Stimulated activated CD4-positive, alpha-beta T cell treated with anti-CD3 and anti-CD28 coated beads, Interleukin-4, amount 100 ng/mL, for 48 hours (primary cell): ENCODE results near the gene IQCB1.
"Not testable (repeated sequence)": the region's sequence is repeated elsewhere in the genome, so short reads cannot be mapped to it uniquely, and the experiment has no call there.

ENCODE experiments used
- DNase-seq, 2 donors: peaks; one replicate each; pipeline ENCODE4 v3.0.0-alpha.2; 2020; ENCODE audit warnings: low read depth in 2 of 2

Gene IQCB1

DNA sequence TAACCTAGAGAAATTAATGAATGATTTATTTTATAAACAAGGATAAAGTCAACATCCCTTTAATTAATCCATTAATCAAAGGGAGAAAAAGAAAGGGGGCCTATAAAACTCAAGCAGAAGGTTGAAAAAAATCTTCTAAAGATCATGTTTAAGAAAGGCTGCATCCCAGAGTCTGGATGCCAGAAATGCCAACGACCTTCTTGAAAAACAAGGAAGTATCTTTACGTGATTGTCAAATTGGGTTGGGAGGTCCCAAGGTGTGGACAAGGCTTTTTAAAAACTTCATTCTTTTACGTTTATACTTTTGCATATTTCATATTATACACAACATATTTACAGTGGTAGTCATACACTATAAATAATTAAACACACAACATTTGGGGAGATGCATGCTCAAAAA, 86.9 kb downstream of the IQCB1 start:
- no peak for DNase-seq

DNA sequence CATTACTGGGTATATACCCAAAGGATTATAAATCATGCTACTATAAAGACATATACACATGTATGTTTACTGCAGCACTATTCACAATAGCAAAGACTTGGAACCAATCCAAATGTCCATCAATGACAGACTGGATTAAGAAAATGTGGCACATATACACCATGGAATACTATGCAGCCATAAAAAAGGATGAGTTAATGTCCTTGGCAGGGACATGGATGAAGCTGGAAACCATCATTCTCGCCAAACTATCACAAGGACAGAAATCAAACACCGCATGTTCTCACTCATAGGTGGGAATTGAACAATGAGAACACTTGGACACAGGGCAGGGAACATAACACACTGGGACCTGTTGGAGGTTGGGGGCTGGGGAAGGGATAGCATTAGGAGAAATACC, 91.8 kb downstream of the IQCB1 start:
- DNase-seq: not testable (repeated sequence)

DNA sequence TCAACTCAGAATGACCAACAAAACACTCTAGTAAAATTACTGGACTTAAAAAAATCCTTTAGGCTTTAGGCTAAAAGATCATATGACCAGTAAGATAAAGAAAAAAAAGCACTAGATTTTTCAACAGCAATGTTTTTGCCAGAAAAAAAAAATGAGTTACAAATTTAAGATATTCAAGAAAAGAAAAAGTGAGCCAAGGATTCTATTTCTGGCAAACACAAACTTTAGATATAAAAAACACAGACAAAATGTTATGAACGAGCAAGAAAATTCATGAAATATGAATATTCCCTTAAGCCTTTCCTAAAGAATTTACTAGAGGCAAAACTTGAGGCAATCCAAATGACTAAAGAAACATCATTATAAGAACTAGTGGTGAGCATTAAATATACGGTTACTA, 94.0 kb downstream of the IQCB1 start:
- DNase-seq: no peak

DNA sequence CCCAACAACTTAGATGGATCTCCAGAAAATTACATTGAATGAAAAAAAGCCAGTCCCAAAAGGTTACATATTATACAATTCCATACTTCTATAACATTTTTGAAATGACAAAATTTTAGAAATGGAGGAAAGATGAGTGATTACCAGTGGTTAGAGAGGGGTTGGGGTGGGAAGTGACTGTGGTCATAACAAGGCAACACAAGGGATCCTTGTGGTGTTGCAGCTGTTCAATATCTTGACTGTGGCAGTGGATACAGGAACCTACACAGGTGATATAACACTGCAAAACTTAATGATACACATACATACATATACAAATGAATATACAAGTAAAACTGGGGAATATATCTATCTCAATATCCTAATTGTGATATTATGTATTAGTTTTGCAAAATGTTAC, 95.0 kb downstream of the IQCB1 start:
- no peak for DNase-seq

DNA sequence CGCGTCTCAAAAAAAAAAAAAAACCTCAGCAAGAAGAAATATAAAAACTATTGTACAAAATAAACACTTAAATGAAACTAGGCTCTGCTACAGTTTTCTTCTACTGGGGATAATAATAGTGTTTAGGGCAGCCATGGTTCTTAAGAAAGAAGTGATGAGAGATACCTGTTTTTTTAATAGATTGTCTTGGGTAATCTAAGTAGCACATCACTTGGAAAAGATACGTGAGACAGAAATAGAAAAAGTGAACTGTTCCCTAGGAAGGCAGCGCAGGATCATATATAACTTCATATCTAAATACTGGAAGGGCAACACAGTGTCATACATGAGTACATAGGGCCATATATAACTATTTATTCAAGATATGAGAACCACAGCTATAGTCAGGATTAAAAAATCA, 97.2 kb downstream of the IQCB1 start:
- no peak for DNase-seq

DNA sequence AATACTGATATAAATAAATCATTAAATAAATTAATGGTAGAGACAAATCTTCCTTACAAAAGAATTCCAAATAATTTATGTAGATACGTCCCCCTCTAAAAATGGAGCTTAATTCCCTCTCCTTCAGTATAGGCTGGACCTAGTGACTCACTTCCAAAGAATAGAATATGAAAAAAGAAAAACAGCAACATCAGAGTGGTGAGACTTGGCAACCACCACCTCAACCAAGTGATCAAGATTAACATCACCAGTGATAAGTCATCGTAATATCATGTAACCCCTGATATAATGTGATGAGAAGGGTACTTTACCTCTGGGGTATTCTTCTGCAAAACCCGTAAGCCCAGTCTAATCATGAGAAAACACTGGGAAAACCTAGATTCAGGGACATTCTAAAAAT, 98.7 kb downstream of the IQCB1 start:
- DNase-seq: no peak

DNA sequence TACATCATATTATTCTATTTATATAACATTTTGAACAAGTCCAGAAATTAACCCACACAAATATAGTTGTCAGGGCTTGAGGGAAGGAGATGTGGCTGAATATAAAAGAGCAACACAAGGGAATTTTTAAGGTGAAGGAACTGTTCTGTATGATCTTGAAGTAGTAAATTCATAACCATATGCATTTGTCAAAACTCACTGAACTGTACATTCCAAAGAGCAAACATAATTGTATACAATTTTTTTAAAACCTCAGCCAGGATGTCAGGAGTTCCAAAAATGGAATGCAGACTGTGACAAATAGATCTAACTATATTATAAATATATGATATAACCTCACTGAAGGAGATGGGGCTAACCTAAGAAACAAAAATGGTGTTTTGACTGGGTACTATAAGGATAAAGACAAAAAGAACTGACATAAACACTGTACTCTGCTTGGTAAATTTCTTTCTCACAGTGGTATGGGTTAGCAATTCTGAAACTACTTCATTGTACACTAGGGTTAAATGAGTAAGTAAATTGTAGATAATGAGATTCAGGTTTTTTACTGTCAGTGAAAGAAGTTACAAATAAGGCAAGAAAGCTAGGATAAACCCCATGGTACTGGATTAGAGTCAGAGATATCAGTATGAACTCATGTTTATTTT, 99.7 kb downstream of the IQCB1 start:
- DNase-seq: no peak

DNA sequence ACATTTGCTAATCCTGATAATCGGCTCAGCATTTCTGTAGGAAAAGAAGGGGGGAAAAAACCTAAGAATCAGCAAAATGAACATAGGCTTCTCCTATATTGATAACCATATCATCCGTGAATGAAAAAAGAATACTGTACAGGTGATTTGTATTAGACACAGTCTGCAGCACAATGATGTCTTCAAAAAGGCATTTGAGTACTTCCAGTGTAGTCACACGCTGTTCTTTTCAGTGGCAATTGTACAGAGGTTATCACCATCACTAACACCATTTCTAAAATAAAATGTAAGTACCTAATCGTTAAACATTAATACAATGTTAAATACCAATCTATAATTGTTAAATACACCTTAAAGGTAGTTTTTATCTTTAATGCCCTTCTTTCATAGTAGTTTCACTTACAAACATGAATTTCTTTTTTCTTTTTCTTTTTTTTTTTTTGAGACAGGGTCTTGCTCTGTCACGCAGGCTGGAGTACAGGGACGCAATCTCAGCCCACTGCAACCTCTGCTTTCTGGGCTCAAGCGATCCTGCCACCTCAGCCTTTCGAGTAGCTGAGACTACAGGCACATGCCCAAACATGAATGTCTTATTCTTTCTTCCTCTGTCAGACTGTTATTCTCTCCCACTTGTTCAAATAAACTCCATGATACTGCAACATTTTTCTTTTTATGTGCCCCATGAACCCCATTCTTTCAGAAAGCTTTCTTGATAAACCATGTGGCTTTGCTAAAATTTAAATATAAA, 103.7 kb downstream of the IQCB1 start:
- no peak for DNase-seq

DNA sequence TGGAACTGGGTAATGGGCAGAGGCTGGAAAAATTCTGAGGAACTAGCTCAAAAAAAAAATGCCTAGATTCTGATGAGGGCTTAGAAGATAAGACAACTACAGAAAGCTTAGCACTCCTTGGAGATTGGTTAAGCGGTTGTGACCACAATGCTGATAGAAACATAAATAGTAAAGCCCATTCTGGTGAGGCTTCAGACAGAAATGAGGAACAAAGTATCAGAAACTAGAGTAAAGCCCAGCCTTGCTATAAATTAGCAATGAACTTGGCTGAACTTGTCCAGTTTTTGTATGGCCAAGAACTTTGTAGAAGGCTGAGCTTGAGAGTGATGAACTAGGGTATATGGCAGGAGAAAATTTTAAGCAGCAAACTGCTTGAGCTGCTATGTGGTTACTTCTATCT, 110.7 kb downstream of the IQCB1 start:
- no peak for DNase-seq

DNA sequence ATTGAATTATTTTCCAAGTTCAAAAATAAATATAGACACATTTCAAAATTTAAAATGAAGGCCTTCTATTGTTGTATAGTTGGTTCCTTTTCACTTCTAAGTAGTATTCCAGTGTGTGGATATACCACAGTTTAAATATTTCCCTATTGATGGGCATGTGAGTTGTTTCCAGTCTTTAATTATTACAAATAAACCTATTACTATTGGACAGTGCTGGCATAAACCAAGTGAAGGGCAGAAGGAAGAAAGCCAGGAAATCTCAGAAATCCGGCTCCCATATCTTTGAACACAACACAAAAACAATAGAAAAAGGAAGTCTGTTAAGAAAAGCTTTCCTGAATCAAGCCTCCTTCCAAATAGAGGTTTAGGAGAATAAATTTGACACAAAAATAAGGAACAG, 111.4 kb downstream of the IQCB1 start:
- no peak for DNase-seq

DNA sequence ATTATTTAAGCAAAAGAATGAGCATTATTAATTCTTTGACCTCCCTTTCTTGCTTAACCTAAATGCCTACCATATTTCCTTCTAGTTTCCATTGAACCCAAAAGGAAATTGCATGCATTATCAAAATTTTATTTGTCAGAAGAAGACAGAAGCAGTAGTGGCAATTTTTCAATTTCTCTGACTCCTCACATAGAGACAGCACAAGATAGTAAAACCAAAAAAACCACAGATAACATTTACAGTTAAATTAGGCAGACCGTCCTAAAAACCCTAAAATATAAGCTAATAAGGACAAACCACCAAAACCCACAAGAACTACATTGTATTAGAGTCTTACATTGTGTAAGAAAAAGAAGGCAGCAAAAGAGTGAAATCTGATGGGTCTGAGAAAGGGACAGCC, 112.4 kb downstream of the IQCB1 start:
- no peak for DNase-seq

DNA sequence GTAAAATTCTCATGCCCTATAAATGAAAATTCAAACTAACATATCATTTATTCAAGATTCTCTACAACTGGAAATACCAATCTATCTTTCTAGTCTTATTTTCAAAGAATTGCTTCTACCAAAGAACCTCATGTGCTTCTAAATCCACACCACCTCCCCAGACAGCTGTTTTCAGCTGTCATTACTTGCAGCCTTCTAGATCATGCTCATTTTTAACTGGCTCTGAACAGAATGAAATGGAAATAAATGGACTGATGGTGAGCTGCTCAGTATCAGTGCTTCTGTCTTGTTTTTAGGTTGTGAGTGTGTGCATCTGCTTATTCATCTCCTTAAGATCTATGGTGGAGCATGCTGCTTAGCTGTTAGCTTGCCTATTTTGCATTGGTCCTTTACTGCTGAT, 114.7 kb downstream of the IQCB1 start:
- no peak for DNase-seq
